Measurements from ENCODE around the gene USP3.

The USP3 gene

DNA sequence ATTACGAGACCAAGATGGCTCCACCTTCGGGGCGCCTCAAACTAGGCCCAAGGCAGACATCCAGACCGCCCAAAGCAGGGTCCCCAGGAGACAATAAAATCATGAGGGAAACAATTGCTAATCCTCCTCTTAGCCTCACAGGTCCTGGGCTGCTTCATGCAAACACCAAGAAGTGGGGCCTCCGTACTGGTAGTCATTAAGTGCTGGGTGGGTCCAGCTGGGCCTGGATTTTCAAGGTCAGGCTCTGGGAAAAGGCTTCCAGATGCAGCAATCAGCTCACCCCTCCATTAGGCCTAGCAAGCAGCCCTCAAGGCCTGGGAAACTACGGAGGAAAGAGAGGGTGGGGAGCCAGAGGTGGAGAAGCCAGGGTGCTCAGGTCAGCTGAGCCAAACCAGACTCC lies 93.4 kb downstream of the USP3 start:
- TF ChIP-seq, protein P1, sequence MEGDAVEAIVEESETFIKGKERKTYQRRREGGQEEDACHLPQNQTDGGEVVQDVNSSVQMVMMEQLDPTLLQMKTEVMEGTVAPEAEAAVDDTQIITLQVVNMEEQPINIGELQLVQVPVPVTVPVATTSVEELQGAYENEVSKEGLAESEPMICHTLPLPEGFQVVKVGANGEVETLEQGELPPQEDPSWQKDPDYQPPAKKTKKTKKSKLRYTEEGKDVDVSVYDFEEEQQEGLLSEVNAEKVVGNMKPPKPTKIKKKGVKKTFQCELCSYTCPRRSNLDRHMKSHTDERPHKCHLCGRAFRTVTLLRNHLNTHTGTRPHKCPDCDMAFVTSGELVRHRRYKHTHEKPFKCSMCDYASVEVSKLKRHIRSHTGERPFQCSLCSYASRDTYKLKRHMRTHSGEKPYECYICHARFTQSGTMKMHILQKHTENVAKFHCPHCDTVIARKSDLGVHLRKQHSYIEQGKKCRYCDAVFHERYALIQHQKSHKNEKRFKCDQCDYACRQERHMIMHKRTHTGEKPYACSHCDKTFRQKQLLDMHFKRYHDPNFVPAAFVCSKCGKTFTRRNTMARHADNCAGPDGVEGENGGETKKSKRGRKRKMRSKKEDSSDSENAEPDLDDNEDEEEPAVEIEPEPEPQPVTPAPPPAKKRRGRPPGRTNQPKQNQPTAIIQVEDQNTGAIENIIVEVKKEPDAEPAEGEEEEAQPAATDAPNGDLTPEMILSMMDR (IDR thresholded peaks at IDR 0.05; ENCODE audit: extremely low read depth, missing control alignments) = no peak
- no peak for DNase-seq (ENCODE audit: low spot score)

DNA sequence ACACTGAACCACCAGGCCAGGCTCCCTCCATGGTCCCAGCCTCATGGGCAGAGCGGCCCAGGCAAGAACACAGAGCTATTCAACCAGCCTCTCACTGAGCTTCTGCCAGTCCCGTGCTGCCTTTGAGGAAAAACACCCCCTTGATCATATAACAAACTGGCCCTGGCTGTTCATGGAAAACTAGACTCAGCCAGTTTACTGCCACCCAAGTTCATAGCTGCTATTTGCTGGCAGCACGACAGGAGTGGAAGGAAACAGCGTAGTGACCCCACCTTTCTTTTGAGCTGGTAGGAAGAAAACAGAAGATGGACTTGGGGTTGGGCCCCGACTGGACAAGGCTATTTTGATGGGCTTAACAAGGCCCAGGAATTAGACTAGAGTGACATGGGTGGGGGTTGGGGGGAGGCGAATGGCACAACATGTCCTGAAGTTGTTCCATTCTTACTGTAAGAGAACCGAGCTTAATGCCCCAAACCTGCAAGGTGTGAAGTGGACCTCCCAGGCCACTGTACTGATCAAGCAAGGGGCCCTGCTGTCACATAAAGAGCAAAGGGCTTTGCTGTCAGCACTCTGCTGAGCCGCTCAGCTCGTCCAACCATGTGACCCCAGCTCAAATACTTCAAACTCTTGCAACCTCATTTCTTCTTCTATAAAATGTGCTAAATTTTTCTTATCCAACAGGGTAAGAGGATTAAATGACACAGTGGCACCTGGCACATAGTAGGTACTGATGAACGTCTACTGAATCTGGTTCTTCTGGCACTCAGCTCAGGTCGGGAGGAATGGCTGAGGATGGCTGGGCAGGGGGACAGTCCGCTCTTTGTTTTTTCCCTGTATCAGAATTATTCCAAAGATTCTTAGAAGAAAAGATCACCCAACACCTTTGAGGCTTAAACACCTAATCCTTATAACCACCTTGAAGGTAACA lies 94.3 kb downstream of the USP3 start:
- no peak for DNase-seq (ENCODE audit: low spot score)
- TF ChIP-seq, protein P1 (IDR thresholded peaks at IDR 0.05; ENCODE audit: extremely low read depth, missing control alignments) = no peak

DNA sequence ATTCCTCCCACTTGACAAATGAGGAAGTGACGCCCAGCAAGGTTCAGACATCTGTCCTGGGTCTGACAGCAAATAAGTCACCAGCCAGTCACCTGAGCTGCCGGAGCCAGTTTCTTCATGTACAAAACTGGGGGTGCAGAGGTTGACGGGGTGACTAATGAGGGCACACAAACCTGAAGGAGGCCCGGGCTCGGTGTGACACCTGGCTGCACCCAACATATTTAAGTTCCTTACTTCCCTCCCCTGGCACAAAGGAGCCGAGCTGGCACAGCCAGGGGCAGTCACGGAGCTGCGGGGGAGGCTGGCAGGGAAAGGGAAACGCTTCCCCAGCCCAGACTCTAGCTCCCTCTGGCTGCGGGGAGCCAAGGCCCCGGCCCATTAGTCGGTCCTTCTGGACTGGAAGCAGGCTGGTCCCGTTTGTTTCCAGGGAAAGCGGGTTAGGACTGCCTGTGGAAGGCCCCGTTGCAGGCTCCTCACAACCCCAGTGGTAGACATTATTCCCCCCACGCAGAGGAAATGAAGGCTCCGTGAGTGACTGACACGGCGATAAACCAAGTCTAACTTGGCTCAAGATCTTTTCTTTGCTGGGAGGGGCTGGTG lies 95.1 kb downstream of the USP3 start:
- peak; percentile 46 for DNase-seq (ENCODE audit: low spot score)
- TF ChIP-seq, protein P1 (IDR thresholded peaks at IDR 0.05; ENCODE audit: extremely low read depth, missing control alignments) = peak; percentile 47

- DNase-seq (ENCODE audit: low spot score) = no peak
- TF ChIP-seq, protein P1 (IDR thresholded peaks at IDR 0.05; ENCODE audit: extremely low read depth, missing control alignments) = no peak
These were observed 95.7 kb downstream of the USP3 start for GRCh38 chr15:63600001-63600615.

GRCh38 chr15:63600616-63601025 lies 96.2 kb downstream of the USP3 start:
- TF ChIP-seq, protein P1 (IDR thresholded peaks at IDR 0.05; ENCODE audit: extremely low read depth, missing control alignments) = peak; percentile 19
- DNase-seq (ENCODE audit: low spot score) = peak; percentile 95

- TF ChIP-seq, protein P1 (IDR thresholded peaks at IDR 0.05; ENCODE audit: extremely low read depth, missing control alignments) = no peak
- peak; percentile 64 for DNase-seq (ENCODE audit: low spot score)
These were observed 96.8 kb downstream of the USP3 start for GRCh38 chr15:63601026-63601703.
